Stimulated activated CD8-positive, alpha-beta memory T cell treated with anti-CD3 and anti-CD28 coated beads, Interleukin-4, amount 100 ng/mL, for 4 hours (primary cell): Measurements from ENCODE around the gene MTRR.
"Not testable (repeated sequence)": the region's sequence is repeated elsewhere in the genome, so short reads cannot be mapped to it uniquely, and the experiment has no call there.

Source experiments
- DNase-seq, 2 donors: peaks; one replicate each; pipeline ENCODE4 v3.0.0-alpha.2; 2020; ENCODE audit warnings: low read depth in 2 of 2, low spot score in 1 of 2

Gene MTRR

DNA sequence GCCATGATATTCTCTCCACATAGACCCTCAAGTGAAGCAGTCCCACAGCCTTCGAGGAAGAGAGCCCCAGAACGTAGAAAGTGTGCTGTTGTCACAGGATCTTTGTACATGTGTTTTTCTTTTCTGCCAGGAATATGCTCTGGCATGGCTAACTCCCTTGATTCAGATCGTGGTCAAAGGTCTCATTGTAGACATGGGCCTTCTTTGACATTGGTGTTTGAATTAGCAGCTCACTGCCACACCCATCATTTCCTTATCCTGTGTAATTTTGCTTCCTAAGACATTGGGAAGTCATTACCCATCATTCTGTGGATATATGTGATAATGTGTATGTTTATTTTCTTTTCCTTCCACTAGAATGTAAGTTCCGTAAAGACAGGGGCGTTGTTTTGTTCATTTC lies 25.5 kb downstream of the MTRR start:
- DNase-seq = no peak

DNA sequence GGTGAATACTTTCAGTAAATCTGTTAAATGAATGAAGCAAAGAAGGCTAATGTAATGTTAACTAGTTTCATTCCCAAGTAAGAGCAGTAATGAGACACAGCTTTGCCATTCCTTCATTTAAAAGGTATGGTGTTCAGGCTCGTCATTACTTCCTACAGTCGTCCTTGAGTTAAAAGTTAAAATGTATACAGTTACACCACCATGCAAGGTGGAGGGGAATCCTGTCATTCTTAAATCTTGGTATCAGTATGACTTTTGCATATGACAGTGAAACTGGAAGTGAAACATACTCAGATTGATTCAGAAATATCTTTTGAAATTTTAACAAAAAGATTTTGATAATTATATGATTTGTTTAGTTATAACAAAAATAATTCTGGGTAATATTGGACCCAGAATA lies 25.9 kb downstream of the MTRR start:
- no peak for DNase-seq

- no peak for DNase-seq
These were observed 28.2 kb downstream of the MTRR start for GRCh38 chr5:7897014-7897600.

DNA sequence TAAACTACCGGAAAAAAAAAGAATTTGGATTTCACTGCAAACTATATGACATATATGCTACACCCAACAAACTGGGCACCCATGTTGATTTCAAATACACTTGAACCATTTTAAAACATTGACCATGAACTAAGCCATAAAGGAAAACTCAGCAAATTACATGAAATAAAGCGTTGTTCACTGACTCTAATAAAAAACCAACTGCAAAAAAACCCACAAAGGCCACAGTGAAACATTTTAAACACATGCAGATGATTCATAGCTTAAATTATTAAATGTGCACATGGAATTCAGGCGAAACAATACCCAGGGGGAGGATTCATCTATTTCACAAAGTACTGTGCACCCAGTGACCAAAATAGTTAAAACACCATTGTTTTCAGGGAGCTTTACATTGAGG lies 33.3 kb downstream of the MTRR start:
- DNase-seq = no peak

DNA sequence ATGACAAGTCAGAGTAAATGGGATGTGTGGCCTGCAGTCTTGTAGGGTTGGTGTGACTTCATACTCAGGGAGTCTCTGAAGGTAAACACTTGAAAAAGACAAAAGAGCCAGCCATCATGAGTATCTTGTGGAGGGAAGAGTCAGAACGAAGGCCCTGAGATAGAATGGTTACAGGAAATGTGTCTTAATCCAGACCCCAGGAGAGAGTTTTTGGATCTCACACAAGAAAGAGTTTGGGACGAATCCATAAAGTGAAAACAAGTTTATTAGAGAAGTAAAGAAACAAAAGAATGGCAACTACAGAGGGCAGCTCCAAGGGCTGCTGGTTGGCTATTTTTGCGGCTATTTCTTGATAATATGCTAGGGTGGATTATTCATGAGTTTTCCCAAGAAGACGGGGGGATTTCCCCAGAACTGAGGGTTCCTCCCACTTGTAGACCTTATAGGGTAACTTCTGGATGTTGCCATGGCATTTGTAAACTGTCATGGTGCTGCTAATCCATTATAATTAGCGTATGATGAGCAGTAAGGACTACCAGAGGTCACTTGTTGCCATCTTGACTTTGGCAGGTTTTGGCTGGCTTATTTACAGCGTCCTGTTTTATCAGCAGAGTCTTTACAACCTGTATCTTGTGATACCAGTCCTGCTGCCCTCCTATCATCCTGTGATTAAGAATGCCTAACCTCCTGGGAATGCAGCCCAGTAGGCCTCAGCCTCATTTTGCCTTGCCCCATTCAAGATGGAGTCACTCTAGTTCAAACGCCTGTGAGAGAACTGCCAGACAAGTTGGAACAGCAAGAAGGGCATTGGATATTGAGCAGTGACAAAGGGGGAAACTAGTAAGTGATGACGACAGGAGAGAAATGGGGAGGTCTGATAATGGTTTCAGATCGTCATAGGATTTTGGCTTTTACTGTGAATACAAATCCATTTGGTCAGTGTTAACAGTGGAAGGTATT lies 34.0 kb downstream of the MTRR start:
- DNase-seq = no peak

DNA sequence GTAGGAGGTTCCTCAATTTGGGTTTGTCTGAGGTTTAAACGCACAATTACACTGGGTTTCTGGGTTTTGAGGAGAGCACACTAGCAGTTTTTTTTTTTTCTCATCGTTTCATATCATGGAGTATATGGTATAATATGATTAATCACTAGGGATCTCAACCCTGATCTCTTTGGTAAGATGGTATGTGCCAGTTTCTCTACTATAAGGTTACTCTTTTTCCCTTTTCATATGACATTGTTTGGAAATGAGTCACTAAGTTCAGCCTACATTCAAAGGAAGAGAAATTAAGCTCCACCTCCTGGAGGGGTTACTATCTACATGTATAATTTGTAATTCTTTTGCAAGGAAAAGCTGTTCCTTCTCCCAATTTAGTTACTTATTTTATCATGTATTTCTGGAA lies 35.2 kb downstream of the MTRR start:
- no peak for DNase-seq

DNA sequence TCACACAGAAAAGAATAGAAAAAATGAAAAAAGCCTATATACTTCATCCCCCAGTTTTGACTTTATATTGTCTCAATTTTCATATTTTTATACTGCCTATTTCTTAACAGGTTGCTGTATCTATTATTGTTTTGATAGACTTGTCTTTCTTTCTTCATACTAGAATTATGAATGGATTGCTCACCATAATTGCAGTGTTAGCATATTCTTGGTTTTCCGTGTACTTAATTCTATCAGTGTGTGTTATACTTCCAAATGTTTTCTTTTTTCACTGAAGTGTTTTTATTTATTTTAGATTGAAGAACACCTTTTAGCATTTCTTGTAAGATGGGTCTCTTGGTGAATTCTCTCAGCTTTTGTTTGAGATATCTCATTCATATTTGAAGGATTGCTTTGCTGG lies 38.7 kb downstream of the MTRR start:
- no peak for DNase-seq

DNA sequence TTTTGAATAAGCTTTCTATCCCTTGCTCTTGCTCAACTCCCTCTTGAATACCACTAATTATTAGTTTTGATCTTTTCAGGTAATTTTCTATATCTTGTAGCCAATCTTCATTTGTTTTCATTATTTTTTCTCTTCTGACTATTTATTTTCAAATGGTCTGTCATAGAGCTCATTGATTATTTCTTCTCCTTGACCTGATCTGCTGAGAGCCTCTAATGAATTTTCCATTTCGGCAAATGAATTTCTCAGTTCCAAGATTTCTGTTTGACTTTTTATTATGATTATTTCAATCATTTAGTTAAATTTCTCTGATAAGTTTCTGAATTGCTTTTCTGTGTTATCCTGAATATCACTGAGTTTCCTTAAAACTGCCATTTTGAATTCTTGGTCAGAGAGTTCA lies 39.4 kb downstream of the MTRR start:
- DNase-seq = no peak

DNA sequence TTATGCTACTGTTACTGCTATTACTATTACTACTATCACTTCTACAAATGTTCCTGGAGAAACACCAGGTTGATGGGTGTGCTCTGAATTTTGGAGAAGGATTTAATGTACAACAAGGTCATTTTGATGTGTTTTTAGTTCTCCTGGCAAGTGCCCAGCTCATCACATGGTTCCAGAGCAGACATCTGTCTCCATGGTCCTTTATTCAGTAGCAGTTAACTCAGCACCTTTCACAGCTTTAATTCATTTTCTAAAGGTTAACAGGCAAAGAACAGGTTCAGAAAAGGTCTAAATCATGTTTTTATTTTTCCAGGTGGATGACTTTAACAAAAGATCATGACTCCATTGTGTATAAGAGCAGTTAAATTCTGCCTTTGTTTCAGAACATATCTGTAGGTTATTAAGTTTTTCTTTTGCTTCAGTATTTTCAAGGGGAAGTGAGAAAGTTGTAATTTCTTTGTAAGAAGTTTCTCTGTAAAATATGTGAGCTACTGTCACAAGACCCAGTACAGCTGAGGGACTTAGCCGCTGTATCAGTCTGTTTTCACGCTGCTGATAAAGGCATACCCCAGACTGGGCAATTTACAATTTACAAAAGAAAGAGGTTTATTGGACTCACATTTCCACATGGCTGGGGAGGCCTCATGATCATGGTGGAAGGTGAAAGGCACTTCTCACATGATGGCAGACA lies 41.9 kb downstream of the MTRR start:
- no peak for DNase-seq

- not testable (repeated sequence) for DNase-seq
These were observed 42.5 kb downstream of the MTRR start for GRCh38 chr5:7911429-7911771.

DNA sequence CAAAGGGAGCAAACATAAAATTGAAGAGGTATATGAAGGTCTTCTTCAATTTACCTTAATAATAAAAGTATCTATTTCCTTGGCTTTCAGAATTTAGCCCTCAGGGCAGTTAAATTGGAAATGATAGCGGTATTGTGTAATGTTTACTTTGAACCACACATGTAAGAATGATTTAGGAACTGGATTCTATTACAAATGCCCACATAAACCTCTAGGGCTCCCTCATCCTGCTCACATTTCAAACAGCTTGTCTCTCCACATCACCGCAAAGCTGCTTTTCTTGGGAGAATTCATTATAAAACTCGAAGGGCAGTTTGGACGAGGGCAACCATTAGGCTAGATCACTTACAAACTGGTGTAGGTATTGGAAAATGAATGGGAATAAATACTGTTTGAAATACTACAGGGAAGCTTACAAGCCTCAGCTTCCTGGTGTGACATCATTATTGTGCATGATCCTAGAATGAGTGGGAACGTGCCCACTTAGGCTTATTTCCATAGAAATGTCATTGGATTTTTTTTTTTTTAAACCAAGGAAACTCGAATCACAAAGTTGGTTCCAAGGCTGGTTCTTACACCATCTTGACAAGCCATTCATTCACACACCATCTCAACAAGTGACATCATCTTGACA lies 47.3 kb downstream of the MTRR start:
- DNase-seq = no peak

DNA sequence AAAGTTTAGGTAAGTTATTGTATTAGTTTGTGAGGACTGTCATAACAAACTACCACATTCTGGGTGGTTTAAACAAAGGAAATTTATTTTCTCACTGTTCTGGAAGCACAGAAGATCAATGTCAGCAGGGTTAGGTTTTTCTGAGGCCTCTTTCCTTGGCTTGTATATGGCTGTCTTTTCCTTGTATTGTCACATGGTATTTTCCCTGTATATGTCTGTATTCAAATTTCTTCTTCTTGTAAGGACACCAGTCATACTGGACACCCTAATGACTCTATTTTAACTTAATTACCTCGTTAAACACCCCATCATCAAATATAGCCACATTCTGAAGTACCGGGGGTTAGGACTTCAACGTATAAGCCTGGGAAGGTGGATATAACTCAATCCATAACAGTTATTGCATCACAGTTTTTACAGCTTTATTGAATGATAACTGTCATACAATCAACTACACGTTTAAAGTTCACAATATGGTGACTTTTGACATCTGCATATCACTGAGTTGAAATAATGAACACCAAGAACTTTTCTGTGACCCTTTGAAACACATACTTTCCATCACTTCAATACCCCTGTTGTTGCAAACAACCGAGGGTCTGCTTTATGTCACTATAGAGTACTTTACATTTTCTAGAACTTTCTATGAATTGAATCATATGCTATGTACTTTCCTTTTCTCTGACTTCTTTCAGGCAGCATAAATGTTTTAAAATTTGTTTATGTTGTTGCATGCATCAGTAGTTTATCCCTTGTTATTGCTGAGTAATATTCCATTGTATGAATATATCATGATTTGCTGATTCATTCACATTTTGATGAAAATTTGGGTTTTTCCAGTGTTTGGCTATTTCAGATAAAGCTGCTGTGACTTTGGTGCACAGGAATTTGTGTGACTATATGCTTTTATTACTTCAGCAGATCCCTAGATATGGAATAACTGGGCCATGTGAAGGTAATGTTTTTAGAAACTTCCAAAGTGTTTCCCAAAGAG lies 48.5 kb downstream of the MTRR start:
- DNase-seq = no peak

GRCh38 chr5:7925961-7926695 lies 57.2 kb downstream of the MTRR start:
- no peak for DNase-seq

DNA sequence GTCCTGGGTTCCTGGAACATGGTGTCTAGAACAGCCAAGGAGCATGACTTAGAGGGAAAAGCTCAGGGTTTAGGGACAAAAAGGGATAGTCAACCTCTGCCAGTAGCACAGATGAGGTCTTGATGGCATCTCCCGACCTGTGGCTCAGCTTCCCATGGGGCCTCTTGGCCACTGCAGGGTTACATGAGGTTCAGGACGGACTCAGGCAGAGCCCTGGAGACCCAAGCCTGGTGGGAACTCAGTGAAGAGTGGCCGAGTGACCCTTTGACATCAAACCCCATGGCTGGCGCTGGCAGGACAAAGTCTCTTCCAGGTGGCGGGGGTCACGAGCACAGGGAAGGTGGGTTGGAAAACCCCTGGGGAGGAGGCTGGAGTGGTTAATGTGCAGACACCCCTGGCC lies 57.8 kb downstream of the MTRR start:
- DNase-seq = no peak

DNA sequence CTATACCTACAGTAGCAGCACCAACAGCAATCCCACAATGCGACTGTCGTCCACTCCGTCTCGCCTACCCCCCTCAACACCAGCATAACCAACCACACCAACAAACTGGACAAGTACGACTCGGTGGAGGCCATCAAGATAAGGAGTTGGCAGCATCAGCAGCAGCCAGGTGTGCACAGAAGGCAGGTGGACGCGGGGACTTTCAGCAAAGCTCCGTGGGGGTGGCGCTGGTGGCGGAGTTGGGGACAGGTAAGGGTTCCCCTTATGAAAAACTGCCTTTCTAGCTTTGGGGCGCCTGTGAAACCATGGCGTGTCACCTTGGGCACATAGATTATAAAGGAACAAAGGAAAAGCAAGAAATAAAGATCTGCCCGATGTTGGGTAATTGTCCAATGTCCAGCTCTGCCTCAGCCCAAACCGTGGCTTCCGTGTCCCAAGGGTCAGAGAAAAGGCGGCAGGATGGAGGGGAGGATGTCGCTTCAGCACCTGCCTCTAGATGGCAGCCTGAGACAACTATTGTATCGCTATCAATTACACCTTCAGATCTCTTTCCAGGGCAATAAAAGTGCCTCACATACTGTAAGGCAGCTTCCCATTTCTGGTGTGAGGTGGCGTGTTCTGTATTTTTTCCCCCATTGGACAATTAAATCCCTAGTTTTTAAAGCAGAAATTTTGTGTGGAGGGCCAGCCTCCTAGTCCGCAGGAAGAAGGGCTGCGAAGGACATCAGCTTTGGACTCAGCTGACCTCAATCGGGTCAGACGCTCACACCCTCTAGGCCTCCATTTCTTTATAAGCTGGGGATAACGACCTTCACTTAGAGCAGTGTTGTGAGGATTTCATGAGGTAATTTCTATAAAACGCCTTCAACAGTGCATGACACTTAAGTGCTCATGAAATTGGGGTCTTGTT lies 58.8 kb downstream of the MTRR start:
- no peak for DNase-seq

DNA sequence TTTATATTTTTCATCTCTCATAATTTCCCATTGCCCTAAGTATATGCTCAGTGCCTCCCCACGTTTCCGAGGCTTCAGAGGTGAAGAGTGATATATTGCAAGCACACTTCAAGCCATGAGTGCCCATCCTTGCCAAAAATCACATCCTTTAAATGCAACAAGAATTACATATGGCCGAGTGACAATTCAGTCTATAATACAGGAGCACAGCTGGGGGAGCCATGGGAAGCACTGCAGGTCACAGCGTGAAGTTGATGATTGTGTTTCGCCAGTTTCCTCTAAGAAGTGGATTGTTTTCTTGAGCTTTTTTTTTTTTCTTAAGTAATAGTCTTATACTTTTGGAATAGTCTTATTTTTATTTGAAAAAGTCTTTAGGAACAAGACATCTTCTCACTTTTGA lies 61.1 kb downstream of the MTRR start:
- DNase-seq = no peak

- no peak for DNase-seq
These were observed 72.7 kb downstream of the MTRR start for GRCh38 chr5:7941692-7942091.

DNA sequence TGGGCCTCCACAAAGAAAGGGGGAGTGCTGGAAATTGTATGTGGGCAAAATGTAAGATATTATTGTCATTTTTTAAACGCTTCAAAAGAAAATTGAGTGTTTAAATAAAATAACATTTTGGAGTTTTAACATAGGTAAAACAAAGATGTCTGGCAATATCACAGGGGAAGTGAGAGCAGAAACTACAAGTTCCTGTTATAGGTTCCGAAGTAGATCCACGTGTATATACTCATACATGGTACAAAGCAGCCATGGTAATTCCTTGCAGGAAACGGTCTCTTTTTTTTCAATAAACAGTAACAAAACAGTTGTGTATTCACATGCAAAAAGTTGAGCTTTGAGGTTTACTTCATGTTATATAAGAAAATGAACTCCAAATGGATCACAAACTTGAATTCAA lies 78.4 kb downstream of the MTRR start:
- DNase-seq = no peak
